NCI-H524 (cell line): ENCODE results near the gene PLA2G2D.

Experiments
- DNase-seq, 2 experiments: peaks; one replicate each; lab custom pipeline; 2025; lab: John Stamatoyannopoulos, UW

PLA2G2D gene

DNA sequence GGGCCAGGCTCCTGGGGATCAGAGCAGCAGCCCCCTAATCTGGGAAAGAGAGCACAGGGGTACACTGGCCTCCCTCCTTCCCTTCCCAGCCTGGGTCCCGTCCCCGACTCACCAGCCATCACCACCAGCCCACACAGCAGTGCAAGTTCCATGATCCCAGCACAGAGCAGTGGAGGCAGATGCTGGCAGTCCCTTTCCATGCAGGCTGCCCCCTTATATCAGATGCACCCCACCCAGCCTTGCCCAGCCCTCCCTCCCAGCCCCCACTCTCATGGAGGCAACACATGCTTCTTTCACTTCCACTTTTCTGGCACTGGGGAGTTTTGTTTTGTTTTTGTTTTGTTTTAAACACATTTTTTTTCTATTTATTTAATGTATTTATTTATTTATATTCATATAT lies at the start of gene PLA2G2D:
Gene PLA2G2D, minus strand, starts transcription at position 190 of the 400 bp plus-strand sequence. Its CDS starts 38 bp downstream, at position 152.
- no peak for DNase-seq

GRCh38 chr1:20168564-20169491 lies 49.5 kb upstream of the PLA2G2D start:
- DNase-seq, result peak; percentile 30 to 69

- DNase-seq, result no peak
Observed at GRCh38 chr1:20167126-20167525, 47.8 kb upstream of the PLA2G2D start.

- no peak for DNase-seq
Observed at GRCh38 chr1:20166051-20166450, 46.7 kb upstream of the PLA2G2D start.

- peak in 1 of 2 experiments; percentile 32 for DNase-seq
Observed at GRCh38 chr1:20165522-20165951, 46.2 kb upstream of the PLA2G2D start.

GRCh38 chr1:20164694-20165202 lies 45.4 kb upstream of the PLA2G2D start:
- no peak for DNase-seq

GRCh38 chr1:20160034-20160433 lies 40.7 kb upstream of the PLA2G2D start:
- no peak for DNase-seq

DNA sequence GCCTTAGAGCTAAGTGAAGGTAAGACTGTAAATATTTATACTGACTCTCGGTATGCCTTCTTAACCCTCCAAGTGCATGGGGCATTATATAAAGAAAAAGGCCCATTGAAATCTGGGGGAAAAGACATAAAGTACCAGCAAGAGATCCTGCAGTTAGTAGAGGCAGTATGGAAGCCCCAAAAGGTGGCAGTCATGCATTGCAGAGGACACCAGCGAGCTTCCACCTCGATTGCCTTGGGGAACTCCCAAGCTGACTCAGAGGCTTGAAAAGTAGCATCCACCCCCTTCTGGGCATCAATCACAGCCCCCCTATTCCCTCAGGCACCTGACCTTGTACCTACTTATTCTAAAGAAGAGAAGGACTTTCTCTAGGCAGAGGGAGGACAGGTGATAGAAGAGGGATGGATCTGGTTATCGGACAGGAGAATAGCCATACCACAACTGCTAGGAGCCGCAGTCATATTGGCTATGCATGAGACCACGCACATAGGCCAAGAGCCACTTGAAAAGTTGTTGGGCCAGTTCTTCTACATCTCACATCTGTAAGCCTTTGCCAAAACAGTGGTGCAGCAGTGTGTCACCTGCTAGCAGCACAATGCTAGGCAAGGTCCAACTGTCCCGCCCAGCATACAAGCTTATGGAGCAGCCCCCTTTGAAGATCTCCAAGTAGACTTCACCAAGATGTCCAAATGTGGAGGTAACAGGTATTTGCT lies 39.2 kb upstream of the PLA2G2D start:
- DNase-seq, result no peak

- no peak for DNase-seq
Observed at GRCh38 chr1:20154301-20154831, 35.0 kb upstream of the PLA2G2D start.

GRCh38 chr1:20153000-20153418 lies 33.7 kb upstream of the PLA2G2D start:
- DNase-seq, result no peak

DNA sequence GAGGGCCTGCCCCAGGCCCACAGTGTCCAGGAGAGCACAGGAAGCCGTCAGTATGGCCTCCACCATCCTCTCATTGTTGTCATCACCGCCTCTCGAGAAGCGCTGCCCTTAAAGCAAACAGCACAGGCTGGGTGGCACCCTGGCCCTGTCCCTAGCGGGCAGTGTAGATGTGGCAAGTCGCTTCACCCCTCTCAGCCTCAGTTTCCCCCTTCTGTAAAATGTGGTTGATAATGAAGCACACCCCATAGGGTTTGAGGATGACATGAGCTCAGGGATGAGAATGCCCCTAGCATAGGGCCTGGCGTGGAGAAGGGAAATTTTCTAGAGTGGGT lies 33.2 kb upstream of the PLA2G2D start:
- no peak for DNase-seq

- DNase-seq, result peak; percentile 67 to 77
Observed at GRCh38 chr1:20151906-20152598, 32.7 kb upstream of the PLA2G2D start.

GRCh38 chr1:20150969-20151368 lies 31.6 kb upstream of the PLA2G2D start:
- DNase-seq, result no peak

- no peak for DNase-seq
Observed at GRCh38 chr1:20150326-20150705, 31.0 kb upstream of the PLA2G2D start.

DNA sequence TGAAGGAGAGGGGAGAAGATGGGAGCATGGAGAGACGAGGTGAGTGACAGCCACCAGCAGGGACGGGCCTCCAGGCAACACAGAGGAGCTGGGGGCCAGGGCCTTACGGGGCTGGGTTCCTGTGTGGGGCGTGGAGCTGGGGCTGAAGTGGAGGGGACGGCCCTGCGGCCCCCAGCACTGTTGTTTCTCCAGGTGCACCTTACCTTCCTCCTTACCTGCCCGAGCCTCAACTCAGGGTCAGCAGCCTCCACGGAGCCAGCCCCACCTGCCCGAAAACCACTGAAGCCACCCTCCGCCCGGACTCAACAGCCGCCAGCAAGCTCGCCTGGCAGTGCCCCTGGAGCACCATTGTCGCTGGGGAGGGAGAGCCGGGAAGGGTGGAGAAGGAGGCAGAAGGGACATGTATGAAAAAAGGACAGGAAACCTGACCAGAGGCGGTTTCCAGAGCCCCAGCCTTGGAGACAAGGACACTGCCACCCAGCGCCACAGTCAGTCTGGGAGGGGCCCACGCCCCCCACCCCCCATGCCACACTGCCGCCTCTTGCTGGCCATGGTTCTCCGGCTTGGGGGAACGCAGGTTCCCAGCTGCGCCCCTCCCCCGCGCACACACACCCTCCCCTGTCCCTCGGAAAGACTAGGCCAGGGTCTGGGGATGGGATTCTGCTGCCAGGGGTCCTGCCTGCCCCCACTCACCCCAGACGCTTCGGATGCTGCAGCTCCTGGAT lies 30.4 kb upstream of the PLA2G2D start:
- no peak for DNase-seq

DNA sequence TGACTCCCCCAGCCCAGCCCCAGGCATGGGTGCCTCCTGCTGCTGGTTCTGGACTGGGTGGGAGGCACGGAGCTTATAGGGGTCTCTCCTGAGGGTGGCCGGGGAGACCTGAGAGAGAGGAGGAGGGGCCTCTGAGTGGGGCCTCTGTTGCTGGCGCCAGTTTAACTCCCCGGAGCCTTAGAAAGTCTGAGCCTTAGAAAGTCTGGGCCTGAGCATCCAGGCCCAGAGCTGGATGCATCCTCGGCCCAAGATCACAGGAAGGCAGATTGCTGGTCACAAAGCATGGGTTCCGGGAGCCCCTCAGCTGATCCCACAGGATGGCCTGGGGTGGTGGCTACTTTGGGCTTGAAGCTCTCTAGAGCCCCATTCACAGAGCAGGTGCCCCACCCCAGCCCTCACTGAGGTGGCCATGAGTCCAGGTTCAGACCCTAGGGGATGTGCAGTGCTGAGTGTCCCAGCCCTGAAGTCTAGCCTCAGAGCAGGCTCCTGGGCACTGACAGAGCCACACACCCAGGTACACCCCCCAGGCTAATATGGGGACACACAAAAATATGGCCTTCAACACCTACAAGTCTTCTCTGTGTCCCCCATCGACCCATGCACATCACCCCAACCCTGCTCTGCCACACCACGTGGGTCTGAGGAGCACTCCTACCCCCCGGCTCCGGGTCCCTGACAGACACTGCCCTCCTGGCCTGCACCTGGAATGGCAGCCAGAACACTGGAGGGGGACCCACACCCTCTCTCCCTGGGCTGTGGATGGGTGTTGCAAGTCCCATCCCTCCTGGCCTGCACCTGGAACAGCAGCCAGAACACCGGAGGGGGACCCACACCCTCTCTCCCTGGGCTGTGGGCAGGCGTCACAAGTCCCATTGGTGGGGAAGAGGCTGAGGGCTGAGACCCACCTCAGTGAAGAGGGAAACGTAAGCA lies 29.5 kb upstream of the PLA2G2D start:
- no peak for DNase-seq

- DNase-seq, result no peak
Observed at GRCh38 chr1:20147846-20148570, 28.7 kb upstream of the PLA2G2D start.

DNA sequence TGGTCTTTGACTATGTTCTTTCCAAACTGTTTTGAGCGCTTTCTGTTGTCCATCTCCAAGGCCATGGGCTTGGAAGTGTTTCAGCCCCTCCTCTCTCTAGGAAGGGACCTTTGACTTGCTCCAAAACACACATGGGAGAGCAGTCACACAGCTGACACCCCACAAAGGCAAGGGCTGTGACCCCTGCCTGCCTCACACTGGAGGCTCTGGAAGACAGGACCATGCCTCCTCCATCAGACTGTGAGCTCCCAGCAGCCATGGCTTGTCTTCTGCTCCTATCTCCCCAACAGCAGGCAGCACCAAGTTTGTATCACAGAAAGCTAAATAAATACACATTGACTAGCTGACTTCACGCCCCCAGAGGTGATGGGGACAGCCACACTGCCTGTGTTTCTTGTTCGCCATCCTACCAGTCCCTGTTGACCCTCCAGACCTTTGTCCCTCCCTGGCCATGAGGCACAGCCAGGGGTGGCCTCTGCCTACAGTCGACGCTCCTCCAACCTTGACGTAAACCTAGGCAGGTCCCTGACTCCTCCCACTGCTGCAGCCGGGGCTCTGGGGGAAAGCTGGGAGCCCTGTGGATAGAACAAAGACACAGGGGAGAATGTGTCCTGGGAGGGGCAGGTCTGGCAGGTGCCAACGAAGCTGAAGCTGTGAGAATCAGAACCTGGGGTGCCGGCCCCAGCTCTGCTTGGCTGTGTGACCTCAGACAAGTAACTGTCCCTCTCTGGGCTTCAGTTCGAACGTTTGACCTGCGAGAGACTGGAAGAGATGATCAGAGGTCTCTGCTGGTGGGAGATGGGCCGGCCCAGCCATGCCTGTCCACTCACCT lies 24.6 kb upstream of the PLA2G2D start:
- no peak for DNase-seq

DNA sequence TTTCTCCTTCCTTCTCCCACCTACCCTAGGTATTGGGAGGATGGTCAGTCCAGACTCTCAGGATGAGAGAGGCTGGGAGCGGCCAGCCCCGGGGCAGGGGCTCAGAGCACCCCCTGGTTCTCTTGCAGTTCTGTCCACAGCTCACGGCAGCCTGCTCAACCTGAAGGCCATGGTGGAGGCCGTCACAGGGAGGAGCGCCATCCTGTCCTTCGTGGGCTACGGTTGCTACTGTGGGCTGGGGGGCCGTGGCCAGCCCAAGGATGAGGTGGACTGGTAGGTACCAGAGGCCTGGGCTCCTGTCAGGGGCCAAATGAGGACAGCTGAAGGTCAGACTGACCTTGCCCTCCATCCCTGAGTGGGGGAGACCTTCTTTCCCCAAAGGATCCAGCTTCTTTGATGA lies 24.0 kb upstream of the PLA2G2D start:
- DNase-seq, result no peak
